GM23338 (cell line): Measurements from ENCODE around the gene TUBG2.

Experiments
- CREB1 ChIP-seq: fragments of 250-450 bp; sonication (Bioruptor Pico); IDR thresholded peaks from 2 replicates; pipeline ENCODE4 v1.5.0; 2020; ENCODE audit warnings: low read depth, mild to moderate bottlenecking, moderate library complexity
- EZH2 ChIP-seq: fragments of 200-600 bp; sonication (generic); IDR thresholded peaks from one replicate; pipeline ENCODE4 v1.8.0; 2017; ENCODE audit warnings: antibody characterized with exemption, mild to moderate bottlenecking, low read depth; ENCODE audit not compliant: unreplicated experiment
- EZH2phosphoT487 ChIP-seq: fragments of 200-600 bp; sonication (generic); IDR thresholded peaks from one replicate; pipeline ENCODE4 v1.8.1; 2018; ENCODE audit warnings: antibody characterized with exemption; ENCODE audit not compliant: unreplicated experiment
- POLR2AphosphoS5 ChIP-seq: IDR thresholded peaks from 2 replicates; pipeline ENCODE4 v1.6.1; 2016; ENCODE audit warnings: antibody characterized with exemption, low read depth

DNA sequence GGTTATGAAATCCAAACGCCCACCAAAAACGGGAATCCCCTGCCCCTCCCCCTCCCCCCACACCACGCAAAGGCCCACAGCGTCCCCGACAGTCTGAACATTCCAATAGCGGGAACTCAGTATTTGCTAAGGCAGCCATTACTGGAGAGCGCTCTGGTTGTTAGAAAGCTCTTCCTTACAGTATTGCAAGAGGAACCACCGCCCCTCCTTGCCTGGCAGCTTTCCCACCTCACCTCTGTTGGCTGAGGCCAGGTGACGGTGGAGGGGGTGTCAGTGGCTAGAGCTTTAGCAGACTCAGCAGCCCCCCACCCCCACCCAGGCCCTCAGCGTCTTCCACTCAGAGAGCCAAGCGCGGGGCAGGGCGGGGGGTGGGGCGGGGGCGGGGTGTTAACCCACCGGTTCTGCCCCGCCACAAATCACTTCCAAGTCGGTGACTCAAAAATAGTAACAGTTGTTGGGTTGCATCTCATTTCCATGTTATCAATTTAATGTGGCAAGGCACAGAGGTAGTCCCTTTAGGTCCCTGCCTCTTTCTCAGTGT is 19.9 kb downstream of the TUBG2 start:
- TF ChIP-seq CREB1 (CRISPR knock-in tag) (no peak), POLR2AphosphoS5 (no peak), EZH2 (no peak), EZH2phosphoT487 (no peak)
